ENCODE results near the gene AGPS.

The AGPS gene

GRCh38 chr2:177585234-177585863, 192.8 kb downstream of the AGPS start:
- no peak overlapping the region for H3K4me3 ChIP-seq (ENCODE audit: low read length)
- DNase-seq (ENCODE audit: low read depth): no peak
- TF ChIP-seq CTCF (IDR thresholded peaks at IDR 0.05; ENCODE audit: insufficient read depth, low read depth, low read length, missing control alignments): no peak

- no peak for DNase-seq (ENCODE audit: low read depth)
- TF ChIP-seq CTCF (IDR thresholded peaks at IDR 0.05; ENCODE audit: insufficient read depth, low read depth, low read length, missing control alignments): no peak
- H3K4me3 ChIP-seq (ENCODE audit: low read length): no peak overlapping the region
These were observed 193.6 kb downstream of the AGPS start for GRCh38 chr2:177586154-177586553.

GRCh38 chr2:177587371-177587770, 194.8 kb downstream of the AGPS start:
- no peak for TF ChIP-seq CTCF (IDR thresholded peaks at IDR 0.05; ENCODE audit: insufficient read depth, low read depth, low read length, missing control alignments)
- no peak for DNase-seq (ENCODE audit: low read depth)

GRCh38 chr2:177588671-177589070, 196.1 kb downstream of the AGPS start:
- no peak for TF ChIP-seq CTCF (IDR thresholded peaks at IDR 0.05; ENCODE audit: insufficient read depth, low read depth, low read length, missing control alignments)

More at GRCh38 chr2:177587371-177587770, 194.8 kb downstream of the AGPS start:
- no peak overlapping the region for H3K4me3 ChIP-seq (ENCODE audit: low read length)

GRCh38 chr2:177589186-177589585, 196.6 kb downstream of the AGPS start:
- no peak for DNase-seq (ENCODE audit: low read depth)
- no peak for TF ChIP-seq CTCF (IDR thresholded peaks at IDR 0.05; ENCODE audit: insufficient read depth, low read depth, low read length, missing control alignments)
- H3K4me3 ChIP-seq (ENCODE audit: low read length): no peak overlapping the region

More at GRCh38 chr2:177588671-177589070, 196.1 kb downstream of the AGPS start:
- no peak for DNase-seq (ENCODE audit: low read depth)
- H3K4me3 ChIP-seq (ENCODE audit: low read length): no peak overlapping the region

- H3K4me3 ChIP-seq (ENCODE audit: low read length): no peak overlapping the region
- TF ChIP-seq CTCF (IDR thresholded peaks at IDR 0.05; ENCODE audit: insufficient read depth, low read depth, low read length, missing control alignments): no peak
- no peak for DNase-seq (ENCODE audit: low read depth)
These were observed 199.8 kb downstream of the AGPS start for GRCh38 chr2:177592397-177592796.

GRCh38 chr2:177592945-177593344, 200.4 kb downstream of the AGPS start:
- DNase-seq (ENCODE audit: low read depth): no peak
- H3K4me3 ChIP-seq (ENCODE audit: low read length): no peak overlapping the region
- TF ChIP-seq CTCF (IDR thresholded peaks at IDR 0.05; ENCODE audit: insufficient read depth, low read depth, low read length, missing control alignments): no peak
